Activated CD4-positive, alpha-beta memory T cell treated with anti-CD3 and anti-CD28 coated beads, Interleukin-2, amount 10 ng/mL, durations not matched to agents 7 days and 5 days (primary cell): Measurements from ENCODE around the gene SMAD9. TPM values are rescaled to one million over a fixed set of nuclear protein-coding genes. Genes with fewer than 3 reads are reported as not detected.

Experiments
- CTCF ChIA-PET: fragments of 350-600 bp; sonication (Branson Sonifier 250); formaldehyde crosslinking; loops from one replicate; lab custom pipeline; 2021; ENCODE audit warnings: antibody characterized with exemption, inconsistent platforms; lab: Charles Lee
- POLR2A ChIA-PET: fragments of 350-600 bp; sonication (Branson Sonifier 250); formaldehyde crosslinking; loops from one replicate; lab custom pipeline; 2021; ENCODE audit warnings: antibody characterized with exemption; lab: Charles Lee
- DNase-seq: peaks from one replicate; pipeline ENCODE4 v3.0.0-alpha.2; 2020
- H3K27ac Mint-ChIP-seq: one replicate; pipeline ENCODE4 v1.8.0; 2021; ENCODE audit warnings: mild to moderate bottlenecking, mixed read lengths
- H3K27me3 Mint-ChIP-seq: one replicate; pipeline ENCODE4 v1.8.0; 2021; ENCODE audit warnings: mixed read lengths
- H3K36me3 Mint-ChIP-seq: one replicate; pipeline ENCODE4 v1.8.0; 2021; ENCODE audit warnings: low read depth, mixed read lengths
- H3K4me1 Mint-ChIP-seq: one replicate; pipeline ENCODE4 v1.8.0; 2021; ENCODE audit warnings: mixed read lengths
- H3K4me3 Mint-ChIP-seq: one replicate; pipeline ENCODE4 v1.8.0; 2021; ENCODE audit warnings: mild to moderate bottlenecking, mixed read lengths
- H3K9me3 Mint-ChIP-seq: one replicate; pipeline ENCODE4 v1.8.0; 2021; ENCODE audit warnings: mixed read lengths
- total RNA-seq, 2 experiments: library from RNA; stranded (reverse); gene quantifications; one replicate each; pipeline ENCODE4 v1.2.3, GENCODE V29; 2021

Gene SMAD9
- total RNA-seq, 2 experiments from 2014 or later, result not detected

DNA sequence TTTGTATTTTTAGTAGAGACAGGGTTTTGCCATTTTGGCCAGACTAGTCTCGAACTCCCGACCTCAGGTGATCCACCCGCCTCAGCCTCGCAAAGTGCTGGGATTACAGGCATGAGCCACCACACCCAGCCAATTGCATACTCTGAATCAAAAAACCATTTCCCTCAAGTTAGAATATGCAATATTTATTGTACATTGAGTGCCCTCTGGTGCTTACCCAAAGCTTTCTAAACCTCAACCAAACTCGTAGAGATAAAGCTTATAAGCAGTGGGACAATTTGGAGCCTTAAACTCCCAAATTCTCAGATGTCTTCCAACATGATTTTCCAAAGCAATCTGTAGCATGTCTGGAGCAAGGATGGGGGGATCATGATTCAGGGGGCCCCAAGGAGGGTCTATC is 78.6 kb downstream of the SMAD9 start:
- Mint-ChIP-seq H3K36me3 (peaks cover 7% of the 10 kb centered on the region), H3K4me3 (no peak overlapping the region), H3K27ac (no peak overlapping the region), H3K9me3 (no peaks in the 10 kb centered on the region), H3K4me1 (no peaks in the 10 kb centered on the region), H3K27me3 (no peaks in the 10 kb centered on the region)
- ChIA-PET CTCF (interaction anchor here (1.9 to 2.0 kb wide), 2 partner anchors 16 to 25 kb away, joined by 5 read pairs; no protein-coding TSS in a partner anchor), POLR2A (interaction anchor here (0.6 kb wide), 1 partner anchor 149 kb away, joined by 3 read pairs; no protein-coding TSS in a partner anchor)
- DNase-seq, result no peak

DNA sequence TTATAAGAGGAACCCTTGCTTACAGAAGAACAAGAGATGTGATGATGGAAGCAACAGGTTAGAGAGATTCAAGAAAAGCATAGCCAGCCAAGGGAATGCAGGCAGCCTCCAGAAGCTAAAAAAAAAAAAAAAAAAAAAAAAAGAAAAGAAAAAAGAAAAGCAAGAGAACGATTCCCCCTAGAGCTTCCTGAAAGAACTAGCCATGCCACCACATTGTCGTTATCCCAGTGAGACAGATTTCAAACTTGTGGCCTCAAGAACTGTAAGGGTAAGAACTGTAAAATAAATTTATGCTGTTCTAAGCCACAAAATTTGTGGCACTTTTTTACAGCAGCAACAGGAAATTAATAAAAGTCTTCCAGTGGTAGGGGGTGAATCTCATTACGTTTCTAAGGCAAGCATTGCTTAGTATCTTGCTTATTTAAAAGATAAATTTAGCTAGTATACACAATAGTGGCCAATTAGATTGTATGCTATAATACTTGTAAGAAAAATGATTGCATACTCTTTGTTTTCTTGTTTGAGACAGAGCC is 79.3 kb downstream of the SMAD9 start:
- H3K27me3 Mint-ChIP-seq, result no peaks in the 10 kb centered on the region
- no peak overlapping the region for H3K27ac Mint-ChIP-seq
- ChIA-PET CTCF (interaction anchor here (1.9 to 2.0 kb wide), 2 partner anchors 17 to 25 kb away, joined by 5 read pairs; no protein-coding TSS in a partner anchor), POLR2A (interaction anchor here (0.6 kb wide), 1 partner anchor 150 kb away, joined by 3 read pairs; no protein-coding TSS in a partner anchor)
- no peaks in the 10 kb centered on the region for H3K9me3 Mint-ChIP-seq
- peaks cover 9% of the 10 kb centered on the region for H3K36me3 Mint-ChIP-seq
- DNase-seq, result no peak
- no peak overlapping the region for H3K4me3 Mint-ChIP-seq
- H3K4me1 Mint-ChIP-seq, result peaks cover 1% of the 10 kb centered on the region

DNA sequence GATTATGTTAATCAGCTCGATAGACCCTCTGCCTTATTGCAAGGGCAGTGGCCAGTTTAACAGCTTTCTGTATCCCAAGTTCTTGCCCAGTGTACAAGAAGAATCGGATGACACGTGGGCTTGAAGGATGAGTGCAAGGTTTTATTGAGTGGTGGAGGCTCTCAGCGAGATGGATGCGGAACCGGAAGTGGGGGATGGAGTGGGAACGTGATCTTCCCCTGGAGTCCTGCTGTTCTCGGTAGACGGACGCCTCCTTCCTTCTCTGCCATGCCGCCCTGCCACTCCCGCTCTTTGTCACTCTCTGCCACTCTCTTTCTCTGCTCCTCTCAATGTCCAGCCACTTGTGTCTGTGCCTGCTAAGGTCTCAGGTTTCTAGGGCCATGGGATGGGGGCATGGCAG is 80.1 kb downstream of the SMAD9 start:
- Mint-ChIP-seq H3K9me3 (no peaks in the 10 kb centered on the region), H3K36me3 (peaks cover 10% of the 10 kb centered on the region), H3K4me3 (no peak overlapping the region), H3K27ac (no peak overlapping the region), H3K27me3 (no peaks in the 10 kb centered on the region), H3K4me1 (peaks cover 4% of the 10 kb centered on the region)
- ChIA-PET CTCF (interaction anchor here (0.8 kb wide), 1 partner anchor 18 kb away, joined by 4 read pairs; no protein-coding TSS in a partner anchor), POLR2A (no interaction called here)
- DNase-seq, result no peak

DNA sequence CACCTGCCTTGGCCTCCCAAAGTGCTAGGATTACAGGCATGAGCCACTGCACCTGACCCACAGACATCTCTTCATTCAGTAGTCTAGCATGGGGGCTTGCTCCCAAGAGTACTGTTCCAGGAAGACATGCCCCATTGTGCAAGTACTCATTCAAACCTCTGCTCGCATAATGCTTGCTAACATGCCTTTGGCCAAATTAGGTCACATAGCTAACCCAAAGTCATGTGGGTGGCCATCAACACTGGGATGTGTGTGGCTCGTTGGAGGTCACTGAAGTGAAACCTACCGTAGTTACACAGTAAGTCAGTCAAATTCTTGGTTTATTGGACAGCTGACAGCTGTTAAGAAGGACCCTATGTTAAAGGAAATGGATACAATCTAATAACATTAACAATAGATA is 80.8 kb downstream of the SMAD9 start:
- no peaks in the 10 kb centered on the region for H3K9me3 Mint-ChIP-seq
- peaks cover 10% of the 10 kb centered on the region for H3K36me3 Mint-ChIP-seq
- no peak overlapping the region for H3K27ac Mint-ChIP-seq
- H3K4me3 Mint-ChIP-seq, result no peak overlapping the region
- POLR2A ChIA-PET, result no interaction called here
- no peaks in the 10 kb centered on the region for H3K27me3 Mint-ChIP-seq
- H3K4me1 Mint-ChIP-seq, result peaks cover 8% of the 10 kb centered on the region
- DNase-seq, result no peak
- CTCF ChIA-PET, result interaction anchor here (0.8 to 2.0 kb wide), 3 partner anchors 13 to 420 kb away, joined by 3 to 5 read pairs (median 4); no protein-coding TSS in a partner anchor

DNA sequence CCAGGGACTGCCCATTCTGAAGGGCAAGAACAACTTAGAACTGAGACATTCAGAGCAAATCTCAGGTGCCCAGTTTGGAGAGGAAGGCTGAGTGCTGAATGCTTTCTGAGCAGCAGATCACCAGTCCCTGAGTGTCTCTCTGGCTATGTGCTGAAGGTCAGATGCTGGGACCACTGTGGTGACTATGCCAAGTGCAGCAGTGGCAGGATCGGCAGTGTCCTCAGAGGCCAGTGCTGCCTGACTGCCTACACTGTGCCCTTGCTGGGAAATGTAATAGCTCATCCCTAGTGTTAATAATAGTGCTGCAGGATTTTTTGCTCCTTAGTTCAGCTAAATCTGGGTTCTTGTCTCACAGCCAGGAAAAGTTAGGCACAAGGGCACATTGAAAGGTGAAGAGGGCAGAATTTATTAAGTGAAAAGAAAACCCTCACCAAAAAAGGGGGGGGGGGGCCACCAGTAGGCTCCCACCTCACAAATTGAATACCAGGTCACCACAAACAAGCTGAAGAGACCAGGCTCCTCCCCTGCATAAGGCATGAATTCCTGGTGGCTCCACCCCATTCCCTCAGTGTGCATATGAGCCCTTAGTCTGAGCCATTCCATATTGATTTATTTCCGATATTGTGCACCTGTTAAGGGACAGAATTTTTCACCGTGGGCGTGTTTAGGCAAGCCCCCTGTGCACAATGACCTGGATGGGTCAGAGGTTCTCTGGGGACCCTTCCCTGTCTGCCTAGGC is 82.5 kb downstream of the SMAD9 start:
- Mint-ChIP-seq H3K4me3 (no peak overlapping the region), H3K27ac (no peak overlapping the region), H3K9me3 (no peaks in the 10 kb centered on the region), H3K27me3 (no peaks in the 10 kb centered on the region), H3K36me3 (peaks cover 10% of the 10 kb centered on the region), H3K4me1 (peaks cover 8% of the 10 kb centered on the region)
- ChIA-PET CTCF (interaction anchor here (1.2 to 2.0 kb wide), 3 partner anchors 14 to 418 kb away, joined by 3 to 5 read pairs (median 3); no protein-coding TSS in a partner anchor), POLR2A (no interaction called here)
- no peak for DNase-seq

DNA sequence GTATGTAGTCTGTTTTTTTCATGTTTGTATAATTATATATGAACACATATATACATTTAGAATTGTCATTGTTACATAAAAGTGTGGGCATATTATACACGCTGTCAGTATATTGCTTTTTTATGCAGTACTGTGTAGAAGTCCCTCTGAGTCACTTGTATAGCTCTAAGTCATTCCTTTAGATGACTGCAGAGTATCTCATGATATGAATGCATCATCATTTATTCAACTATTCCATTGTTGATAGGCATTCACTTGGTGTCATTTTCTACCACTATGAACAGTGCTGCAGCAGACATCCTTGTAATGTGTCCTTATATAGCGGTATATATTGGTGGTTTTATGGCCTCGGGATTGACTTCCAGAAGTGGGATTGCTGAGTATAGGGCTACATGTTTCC is 85.7 kb downstream of the SMAD9 start:
- no peaks in the 10 kb centered on the region for H3K9me3 Mint-ChIP-seq
- DNase-seq, result no peak
- H3K4me3 Mint-ChIP-seq, result no peak overlapping the region
- no peaks in the 10 kb centered on the region for H3K27me3 Mint-ChIP-seq
- ChIA-PET CTCF (no interaction called here), POLR2A (no interaction called here)
- peaks cover 8% of the 10 kb centered on the region for H3K4me1 Mint-ChIP-seq
- no peak overlapping the region for H3K27ac Mint-ChIP-seq
- H3K36me3 Mint-ChIP-seq, result peaks cover 22% of the 10 kb centered on the region

DNA sequence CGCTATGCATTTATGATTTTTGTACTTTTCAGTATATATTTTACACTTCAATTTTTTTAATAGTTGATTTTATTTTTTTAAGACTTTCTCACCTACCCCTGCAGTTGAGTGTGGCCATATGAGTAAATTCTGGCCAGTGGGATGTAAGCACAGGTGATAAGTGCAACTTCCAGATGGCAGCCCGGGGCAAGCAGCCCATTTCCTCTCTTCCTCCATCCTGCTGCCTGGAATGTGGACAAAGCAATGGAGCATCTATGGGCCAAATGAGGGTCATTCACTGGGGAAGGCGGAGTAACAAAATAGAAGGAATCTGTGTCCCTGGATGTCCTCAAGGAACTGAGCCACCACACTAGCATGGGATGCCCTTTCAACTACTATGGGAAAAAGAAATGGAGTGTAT is 88.7 kb downstream of the SMAD9 start:
- Mint-ChIP-seq H3K36me3 (peaks cover 33% of the 10 kb centered on the region), H3K4me3 (no peak overlapping the region), H3K27ac (no peak overlapping the region), H3K4me1 (peaks cover 10% of the 10 kb centered on the region), H3K9me3 (no peaks in the 10 kb centered on the region), H3K27me3 (no peaks in the 10 kb centered on the region)
- ChIA-PET POLR2A (interaction anchor here (2.1 kb wide), 1 partner anchor 10 kb away, joined by 11 read pairs; no protein-coding TSS in a partner anchor), CTCF (interaction anchor here (1.6 kb wide), 1 partner anchor 16 kb away, joined by 7 read pairs; no protein-coding TSS in a partner anchor)
- no peak for DNase-seq

DNA sequence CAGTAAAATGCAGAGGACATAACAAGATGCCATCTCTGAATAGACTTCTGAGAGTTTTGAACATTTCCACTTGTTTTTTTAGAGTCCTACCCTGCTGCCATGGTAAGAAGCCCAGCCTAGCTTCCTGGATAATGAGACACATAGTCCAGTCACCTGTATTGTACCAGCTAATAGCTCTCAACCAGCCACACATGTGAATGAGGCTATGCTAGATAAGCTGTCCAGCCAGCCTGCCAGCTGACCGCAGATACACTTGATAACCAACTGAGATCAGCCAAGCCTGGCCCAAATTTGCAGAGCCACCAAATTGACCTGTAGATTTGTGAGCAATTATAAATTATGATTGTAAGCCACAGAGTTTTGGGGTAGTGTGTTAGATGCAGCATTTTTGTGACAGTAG is 90.3 kb downstream of the SMAD9 start:
- no peak overlapping the region for H3K27ac Mint-ChIP-seq
- no peaks in the 10 kb centered on the region for H3K9me3 Mint-ChIP-seq
- ChIA-PET POLR2A (interaction anchor here (2.1 kb wide), 1 partner anchor 9 kb away, joined by 11 read pairs; no protein-coding TSS in a partner anchor), CTCF (interaction anchor here (1.6 kb wide), 1 partner anchor 14 kb away, joined by 7 read pairs; no protein-coding TSS in a partner anchor)
- H3K4me3 Mint-ChIP-seq, result no peak overlapping the region
- DNase-seq, result no peak
- H3K27me3 Mint-ChIP-seq, result no peaks in the 10 kb centered on the region
- H3K4me1 Mint-ChIP-seq, result peaks cover 9% of the 10 kb centered on the region
- peaks cover 36% of the 10 kb centered on the region for H3K36me3 Mint-ChIP-seq

DNA sequence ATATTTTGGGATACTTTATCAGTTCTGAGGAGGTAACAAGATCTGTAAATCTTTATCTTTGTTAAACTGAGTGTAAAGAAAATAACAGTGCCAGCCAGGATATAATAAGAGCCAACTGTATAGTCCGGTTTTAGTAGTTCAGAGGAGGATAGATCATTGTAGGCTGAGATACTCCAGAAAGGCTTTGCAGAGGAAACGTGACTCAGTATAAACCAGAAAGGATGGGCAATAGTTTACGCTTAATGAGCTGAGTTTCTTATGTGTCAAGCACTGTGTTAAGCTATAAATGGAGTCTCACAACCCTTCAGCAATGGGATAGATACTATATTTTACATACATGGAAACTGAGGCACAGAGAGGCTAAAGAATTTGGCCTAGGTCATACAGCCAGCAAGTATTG is 97.3 kb downstream of the SMAD9 start:
- POLR2A ChIA-PET, result interaction anchor here (0.6 kb wide), 1 partner anchor 199 kb away, joined by 3 read pairs; no protein-coding TSS in a partner anchor
- H3K9me3 Mint-ChIP-seq, result no peaks in the 10 kb centered on the region
- no peak overlapping the region for H3K27ac Mint-ChIP-seq
- H3K36me3 Mint-ChIP-seq, result peaks cover 21% of the 10 kb centered on the region
- no peaks in the 10 kb centered on the region for H3K27me3 Mint-ChIP-seq
- CTCF ChIA-PET, result no interaction called here
- peaks cover 56% of the 10 kb centered on the region for H3K4me1 Mint-ChIP-seq
- DNase-seq, result no peak
- H3K4me3 Mint-ChIP-seq, result peak overlapping the region; percentile 38

DNA sequence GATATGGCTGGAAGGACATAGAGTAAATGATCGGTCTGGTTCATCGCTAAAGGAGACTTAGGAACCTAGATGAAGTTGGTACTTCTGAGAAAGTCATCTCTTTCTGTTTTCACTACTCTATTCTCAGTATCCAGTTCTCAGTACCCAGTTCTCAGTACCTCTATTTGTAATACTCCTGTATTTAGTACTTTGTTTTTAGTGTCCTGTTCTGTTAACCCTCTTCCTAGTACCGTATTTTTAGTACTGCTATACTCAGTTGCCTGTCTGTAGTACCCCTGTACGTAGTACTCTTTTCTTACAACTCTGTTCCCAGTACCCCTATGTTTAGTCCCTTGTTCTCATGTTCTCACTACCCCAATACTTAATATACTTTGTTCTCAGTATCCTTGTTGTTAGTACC is 99.8 kb downstream of the SMAD9 start:
- Mint-ChIP-seq H3K4me3 (peak overlapping the region; percentile 94), H3K27ac (peak overlapping the region; percentile 93), H3K4me1 (peaks cover 58% of the 10 kb centered on the region), H3K9me3 (no peaks in the 10 kb centered on the region), H3K27me3 (peaks cover 6% of the 10 kb centered on the region), H3K36me3 (peaks cover 14% of the 10 kb centered on the region)
- ChIA-PET CTCF (no interaction called here), POLR2A (interaction anchor here (0.7 to 2.7 kb wide), 5 partner anchors 10 to 239 kb away, joined by 3 to 11 read pairs (median 3); partner anchors contain the start of genes ALG5 and EXOSC8)
- no peak for DNase-seq

DNA sequence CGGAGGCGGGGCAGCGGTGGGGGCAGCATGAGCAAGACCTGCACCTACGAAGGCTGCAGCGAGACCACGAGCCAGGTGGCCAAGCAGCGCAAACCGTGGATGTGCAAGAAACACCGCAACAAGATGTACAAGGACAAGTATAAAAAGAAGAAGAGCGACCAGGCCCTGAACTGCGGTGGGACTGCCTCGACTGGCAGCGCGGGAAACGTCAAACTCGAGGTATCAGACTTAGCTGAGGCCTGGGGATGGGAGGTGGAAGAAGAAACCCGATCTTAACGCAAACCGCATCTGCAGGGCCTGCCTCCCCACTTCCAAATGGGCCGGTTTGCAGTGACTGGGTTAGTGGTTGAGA is 100.3 kb downstream of the SMAD9 start:
- H3K4me1 Mint-ChIP-seq, result peaks cover 53% of the 10 kb centered on the region
- H3K36me3 Mint-ChIP-seq, result peaks cover 10% of the 10 kb centered on the region
- DNase-seq, result peak; percentile 55
- H3K27me3 Mint-ChIP-seq, result peaks cover 10% of the 10 kb centered on the region
- no peaks in the 10 kb centered on the region for H3K9me3 Mint-ChIP-seq
- H3K27ac Mint-ChIP-seq, result peak overlapping the region; percentile 93
- POLR2A ChIA-PET, result interaction anchor here (0.7 to 2.7 kb wide), 5 partner anchors 10 to 239 kb away, joined by 3 to 11 read pairs (median 3); partner anchors contain the start of genes ALG5 and EXOSC8
- CTCF ChIA-PET, result no interaction called here
- peak overlapping the region; percentile 94 for H3K4me3 Mint-ChIP-seq

DNA sequence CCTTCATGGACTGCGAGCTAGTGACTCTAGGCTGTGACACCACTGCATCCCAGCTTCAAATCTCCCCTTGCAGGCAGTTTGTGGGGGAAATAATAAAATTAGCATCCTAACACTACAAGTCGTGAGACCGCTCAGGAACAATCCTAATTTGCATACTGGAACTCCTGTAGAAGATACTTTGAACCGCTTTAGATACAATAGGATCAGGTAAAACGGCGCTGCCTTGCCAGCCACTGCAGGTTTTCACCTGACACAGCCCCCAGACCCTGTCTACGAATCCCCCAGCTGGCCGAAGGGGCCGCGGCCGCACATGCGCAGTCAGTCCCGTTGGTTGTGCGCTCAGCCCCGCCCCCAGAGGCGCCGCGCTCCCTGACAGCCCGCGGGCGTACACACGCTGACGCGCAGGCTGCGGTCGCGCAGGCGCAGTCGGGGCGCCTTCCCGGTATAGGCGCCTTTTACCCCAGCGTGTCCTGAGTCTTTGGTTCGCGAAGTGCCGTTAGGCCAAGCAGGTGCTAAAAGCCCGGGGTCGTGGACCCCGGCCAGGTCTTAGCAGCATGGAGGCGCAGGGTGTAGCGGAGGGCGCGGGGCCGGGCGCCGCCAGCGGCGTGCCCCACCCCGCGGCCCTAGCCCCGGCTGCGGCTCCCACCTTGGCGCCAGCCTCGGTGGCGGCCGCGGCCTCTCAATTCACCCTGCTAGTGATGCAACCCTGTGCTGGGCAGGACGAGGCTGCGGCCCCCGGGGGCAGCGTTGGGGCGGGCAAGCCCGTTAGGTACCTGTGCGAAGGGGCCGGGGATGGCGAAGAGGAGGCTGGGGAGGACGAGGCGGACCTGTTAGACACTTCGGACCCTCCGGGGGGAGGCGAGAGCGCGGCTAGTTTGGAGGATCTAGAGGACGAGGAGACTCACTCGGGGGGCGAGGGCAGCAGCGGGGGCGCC is 101.0 kb downstream of the SMAD9 start, which contains the start of gene RFXAP:
RFXAP (plus strand) TSS at position 419 of the 935 bp plus-strand sequence; CDS start at position 555, 136 bp downstream.
- H3K9me3 Mint-ChIP-seq, result no peaks in the 10 kb centered on the region
- ChIA-PET POLR2A (interaction anchor here (0.6 to 1.2 kb wide), 8 partner anchors 134 to 1530 kb away, joined by 3 to 11 read pairs (median 3); partner anchors contain the start of genes ALG5, EXOSC8, SUPT20H and UFM1), CTCF (interaction anchor here (0.7 kb wide), 1 partner anchor 181 kb away, joined by 4 read pairs; the partner anchor contains the start of gene EXOSC8)
- peak; percentile 92 for DNase-seq
- H3K4me3 Mint-ChIP-seq, result peak within 1 kb of the TSS; percentile 94
- peak within 1 kb of the TSS; percentile 93 for H3K27ac Mint-ChIP-seq
- H3K27me3 Mint-ChIP-seq, result peaks cover 16% of the 10 kb centered on the region
- H3K36me3 Mint-ChIP-seq, result peaks cover 9% of the 10 kb centered on the region
- peaks cover 48% of the 10 kb centered on the region for H3K4me1 Mint-ChIP-seq
